GM18502 (cell line): Measurements from ENCODE around the gene LATS2.
"Not testable (repeated sequence)": the region's sequence is repeated elsewhere in the genome, so short reads cannot be mapped to it uniquely, and the experiment has no call there.

Experiments
- ATAC-seq: cut with Tn5 transposase; IDR thresholded peaks from one replicate; pipeline ENCODE4 v1.9.1; 2021; ENCODE audit warnings: mild to moderate bottlenecking; ENCODE audit not compliant: unreplicated experiment, poor library complexity

LATS2 gene

GRCh38 chr13:21075379-21076249, 14.2 kb upstream of the LATS2 start:
- ATAC-seq = peak; percentile 51

GRCh38 chr13:21075011-21075378, 13.6 kb upstream of the LATS2 start:
- ATAC-seq = peak; percentile 45

- peak; percentile 30 for ATAC-seq
Measured at GRCh38 chr13:21074546-21074945, 13.2 kb upstream of the LATS2 start.

GRCh38 chr13:21071924-21072323, 10.5 kb upstream of the LATS2 start:
- ATAC-seq = no peak

GRCh38 chr13:21071015-21071414, 9.6 kb upstream of the LATS2 start:
- no peak for ATAC-seq

- no peak for ATAC-seq
Measured at GRCh38 chr13:21069561-21070004, 8.2 kb upstream of the LATS2 start.

GRCh38 chr13:21067848-21068247, 6.5 kb upstream of the LATS2 start:
- no peak for ATAC-seq

GRCh38 chr13:21066946-21067345, 5.6 kb upstream of the LATS2 start:
- no peak for ATAC-seq

- no peak for ATAC-seq
Measured at GRCh38 chr13:21065686-21066085, 4.3 kb upstream of the LATS2 start.

GRCh38 chr13:21063031-21063430, 1.6 kb upstream of the LATS2 start:
- no peak for ATAC-seq

GRCh38 chr13:21060338-21061028, 903 bp downstream of the LATS2 start:
- ATAC-seq = peak; percentile 21

- no peak for ATAC-seq
Measured at GRCh38 chr13:21059641-21060337, 1.6 kb downstream of the LATS2 start.

GRCh38 chr13:21058361-21058760, 3.0 kb downstream of the LATS2 start:
- no peak for ATAC-seq

- ATAC-seq = no peak
Measured at GRCh38 chr13:21055511-21056045, 5.8 kb downstream of the LATS2 start.

- no peak for ATAC-seq
Measured at GRCh38 chr13:21055016-21055415, 6.4 kb downstream of the LATS2 start.

GRCh38 chr13:21054313-21054712, 7.1 kb downstream of the LATS2 start:
- ATAC-seq = no peak

- no peak for ATAC-seq
Measured at GRCh38 chr13:21053231-21053630, 8.2 kb downstream of the LATS2 start.

- no peak for ATAC-seq
Measured at GRCh38 chr13:21051675-21052074, 9.7 kb downstream of the LATS2 start.

- ATAC-seq = peak; percentile 59
Measured at GRCh38 chr13:21050288-21051197, 10.8 kb downstream of the LATS2 start.

GRCh38 chr13:21049731-21050130, 11.7 kb downstream of the LATS2 start:
- ATAC-seq = not testable (repeated sequence)
